ENCODE results near the gene FMN2.
"Not testable (repeated sequence)": the region's sequence is repeated elsewhere in the genome, so short reads cannot be mapped to it uniquely, and the experiment has no call there.

The FMN2 gene

DNA sequence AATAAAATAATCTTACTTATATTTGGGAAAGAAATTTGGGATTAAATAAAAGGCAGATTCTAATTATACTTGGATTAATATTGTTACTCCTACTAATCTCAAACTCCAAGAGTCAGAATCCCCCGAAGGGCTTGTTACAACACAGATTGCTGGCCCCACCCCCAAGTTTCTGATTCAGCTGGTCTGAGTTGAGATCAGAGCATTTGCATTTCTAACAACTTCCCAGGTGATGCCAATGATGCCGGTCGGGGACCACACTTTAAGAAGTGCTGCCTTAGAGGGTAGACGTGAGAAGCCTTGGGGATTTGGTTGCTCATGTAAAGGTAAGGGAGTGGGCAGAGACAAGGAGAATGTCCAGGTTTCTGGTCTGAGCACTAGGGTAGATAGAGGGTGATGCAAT lies 47.2 kb downstream of the FMN2 start:
- no peak for DNase-seq (ENCODE audit: low spot score)

- DNase-seq (ENCODE audit: low spot score): no peak
Measured at GRCh38 chr1:240139511-240139910, 47.8 kb downstream of the FMN2 start.

- DNase-seq (ENCODE audit: low spot score): no peak
Measured at GRCh38 chr1:240145120-240145519, 53.4 kb downstream of the FMN2 start.

DNA sequence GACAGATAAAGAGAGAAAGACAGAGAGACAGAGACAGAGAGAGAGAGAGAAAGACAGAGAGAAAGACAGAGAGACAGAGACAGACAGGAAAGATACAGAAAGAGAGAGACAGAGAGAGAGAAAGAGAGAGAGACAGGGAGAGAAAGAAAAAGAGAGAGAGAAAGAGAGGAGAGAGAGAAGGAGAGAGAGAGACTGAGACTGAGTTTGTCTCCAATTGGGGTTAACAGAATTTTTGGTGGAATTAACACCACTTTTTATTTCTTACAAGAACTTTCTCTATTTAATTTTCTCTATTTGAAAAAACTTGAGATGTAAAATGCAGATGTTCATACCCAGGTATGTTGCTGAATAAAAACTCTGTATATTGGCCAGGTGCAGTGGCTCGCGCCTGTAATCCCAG lies 56.6 kb downstream of the FMN2 start:
- no peak for DNase-seq (ENCODE audit: low spot score)

DNA sequence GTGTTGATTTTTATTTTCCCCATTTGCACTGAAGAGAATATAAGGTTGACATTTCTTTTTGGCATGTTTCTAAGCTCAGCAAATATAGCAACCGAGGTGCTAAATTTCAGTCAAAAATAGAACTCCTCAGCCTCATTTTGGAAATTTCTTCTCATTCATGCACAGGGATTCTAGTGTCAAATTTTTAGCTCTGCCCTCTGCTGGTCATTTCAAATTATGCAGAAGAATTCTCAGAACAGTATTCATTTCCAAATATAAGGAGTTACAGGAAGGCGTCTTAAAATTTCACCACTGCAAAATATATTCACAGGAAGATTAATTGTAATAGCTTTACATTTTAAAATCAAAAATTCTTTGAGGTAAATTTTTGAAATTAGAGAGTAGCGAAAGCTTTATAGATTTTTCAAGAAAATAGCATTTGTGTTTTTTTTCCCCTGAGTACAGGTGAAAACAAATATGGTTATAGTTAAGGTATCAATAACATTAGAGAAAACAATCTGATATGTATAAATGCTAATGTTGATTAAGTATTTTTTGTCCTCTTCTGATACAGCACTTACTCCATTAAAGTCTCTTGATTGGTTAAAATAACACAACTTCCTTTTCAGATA lies 57.9 kb downstream of the FMN2 start:
- peak; percentile 3 for DNase-seq (ENCODE audit: low spot score)

GRCh38 chr1:240151136-240151735 lies 59.6 kb downstream of the FMN2 start:
- DNase-seq (ENCODE audit: low spot score): no peak

GRCh38 chr1:240152611-240153297 lies 61.1 kb downstream of the FMN2 start:
- DNase-seq (ENCODE audit: low spot score): no peak

- DNase-seq (ENCODE audit: low spot score): no peak
Measured at GRCh38 chr1:240155605-240156004, 63.9 kb downstream of the FMN2 start.

DNA sequence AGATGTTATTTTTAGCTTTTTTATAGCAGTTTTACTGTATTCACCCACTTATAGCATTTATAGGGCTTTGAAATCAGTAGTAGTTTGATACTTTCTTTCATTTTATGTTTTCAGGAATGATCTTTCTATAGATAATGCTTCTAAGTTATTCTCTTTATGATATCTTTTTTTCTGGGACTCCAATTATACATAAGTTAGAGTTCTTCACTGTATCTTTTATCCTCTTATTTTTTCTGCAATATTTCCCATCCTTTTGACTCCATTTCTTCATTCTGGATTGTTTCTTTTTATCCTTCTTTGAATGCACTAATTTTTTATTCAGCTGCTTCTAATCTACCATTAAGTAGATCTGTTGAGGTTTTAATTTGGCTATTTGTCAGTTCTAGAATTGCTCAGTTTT lies 73.1 kb downstream of the FMN2 start:
- DNase-seq (ENCODE audit: low spot score): no peak

- DNase-seq (ENCODE audit: low spot score): no peak
Measured at GRCh38 chr1:240169188-240169587, 77.5 kb downstream of the FMN2 start.

GRCh38 chr1:240170266-240170665 lies 78.6 kb downstream of the FMN2 start:
- no peak for DNase-seq (ENCODE audit: low spot score)

DNA sequence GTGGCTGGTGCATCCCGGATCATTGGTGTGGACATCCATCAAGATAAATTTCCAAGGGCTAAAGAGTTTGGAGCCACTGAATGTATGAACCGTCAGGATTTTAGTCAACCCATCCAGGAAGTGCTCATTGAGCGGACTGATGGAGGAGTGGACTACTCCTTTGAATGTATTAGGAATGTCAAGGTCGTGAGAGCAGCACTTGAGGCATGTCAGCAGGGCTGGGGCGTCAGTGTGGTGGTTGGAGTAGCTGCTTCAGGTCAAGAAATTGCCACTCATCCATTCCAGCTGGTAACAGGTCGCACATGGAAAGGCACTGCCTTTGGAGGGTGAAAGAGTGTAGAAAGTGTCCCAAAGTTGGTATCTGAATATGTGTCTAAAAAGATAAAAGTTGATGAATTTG lies 79.1 kb downstream of the FMN2 start:
- no peak for DNase-seq (ENCODE audit: low spot score)

DNA sequence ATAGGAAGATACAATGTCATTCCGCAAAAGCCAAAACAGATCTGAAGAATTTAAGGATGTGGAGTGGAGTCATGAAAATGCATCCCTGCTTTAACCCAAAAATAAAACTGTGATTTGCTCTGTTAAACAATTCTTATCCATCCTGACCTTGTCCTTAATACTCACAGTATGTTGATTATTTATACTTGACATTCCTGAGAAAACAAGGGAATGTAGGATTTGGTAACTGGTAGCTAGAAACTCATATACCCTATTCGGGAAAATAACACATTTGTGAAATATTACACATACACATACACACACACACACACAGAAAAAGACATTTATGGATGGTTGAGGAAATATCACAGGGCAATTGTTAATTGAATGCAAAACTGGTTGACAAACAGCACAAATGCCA lies 80.2 kb downstream of the FMN2 start:
- no peak for DNase-seq (ENCODE audit: low spot score)

GRCh38 chr1:240173836-240174235 lies 82.2 kb downstream of the FMN2 start:
- DNase-seq (ENCODE audit: low spot score): no peak

DNA sequence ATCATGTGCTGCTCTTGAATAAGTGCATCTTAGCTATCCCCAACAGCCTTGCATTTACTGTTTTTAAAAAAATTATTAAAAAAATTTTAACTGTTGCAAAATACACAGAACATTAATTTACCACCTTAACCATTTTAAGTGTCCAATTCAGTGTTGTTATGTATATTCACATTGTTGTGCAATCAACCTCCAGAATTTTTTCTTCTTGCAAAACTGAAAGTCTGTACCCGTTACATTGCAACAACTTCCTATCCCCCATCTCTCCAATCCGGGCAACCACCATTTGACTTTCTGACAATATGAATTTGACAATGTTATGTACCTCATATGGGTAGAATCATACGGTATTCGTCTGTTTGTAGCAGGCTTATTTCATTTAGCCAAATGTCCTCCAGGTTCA lies 83.1 kb downstream of the FMN2 start:
- DNase-seq (ENCODE audit: low spot score): no peak

GRCh38 chr1:240178366-240178765 lies 86.7 kb downstream of the FMN2 start:
- no peak for DNase-seq (ENCODE audit: low spot score)

DNA sequence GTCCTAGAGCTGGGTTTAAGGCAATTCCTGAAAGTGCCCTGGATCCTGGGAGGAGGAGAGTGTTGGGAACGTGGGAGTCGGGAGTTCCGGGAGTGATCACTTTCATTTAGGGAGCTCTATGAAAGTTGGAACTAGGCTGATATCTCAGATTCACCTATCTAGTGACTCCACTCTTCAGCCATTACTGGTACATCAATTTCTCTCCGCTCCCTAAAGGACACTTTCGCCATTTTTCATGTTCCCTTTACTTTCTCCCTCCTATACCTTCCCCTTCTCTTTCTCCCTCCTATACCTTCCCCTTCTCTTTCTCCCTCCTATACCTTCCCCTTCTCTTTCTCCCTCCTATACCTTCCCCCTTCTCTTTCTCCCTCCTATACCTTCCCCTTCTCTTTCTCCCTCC lies 93.0 kb downstream of the FMN2 start:
- DNase-seq (ENCODE audit: low spot score): not testable (repeated sequence)

GRCh38 chr1:240188139-240188538 lies 96.5 kb downstream of the FMN2 start:
- DNase-seq (ENCODE audit: low spot score): no peak

- DNase-seq (ENCODE audit: low spot score): peak; percentile 18
Measured at GRCh38 chr1:240189386-240189989, 97.8 kb downstream of the FMN2 start.

DNA sequence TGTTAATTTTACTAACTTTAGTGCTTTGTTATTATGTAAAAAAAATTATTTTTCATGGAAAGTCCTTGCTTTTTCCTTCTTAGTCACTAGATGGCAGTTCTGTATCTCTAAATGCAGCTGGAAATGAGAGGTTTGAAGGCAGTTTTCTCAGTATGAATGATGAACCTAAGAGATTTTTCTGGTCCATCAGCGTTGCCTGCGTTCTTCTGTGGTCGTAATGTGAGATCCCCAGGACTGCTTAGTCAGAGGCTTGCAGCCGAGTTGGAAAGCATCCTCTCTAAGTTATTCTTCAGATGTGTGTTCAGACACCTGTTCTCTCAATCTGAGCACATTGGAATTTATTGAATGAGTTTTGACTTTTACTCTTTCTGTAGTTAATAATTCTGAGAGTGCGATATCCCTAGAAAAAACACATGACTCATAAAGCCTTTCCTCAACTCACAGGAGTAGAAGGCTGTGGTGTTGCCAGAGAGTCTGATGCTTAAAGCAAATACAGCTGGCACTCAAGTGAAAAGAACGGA lies 99.3 kb downstream of the FMN2 start:
- no peak for DNase-seq (ENCODE audit: low spot score)

DNA sequence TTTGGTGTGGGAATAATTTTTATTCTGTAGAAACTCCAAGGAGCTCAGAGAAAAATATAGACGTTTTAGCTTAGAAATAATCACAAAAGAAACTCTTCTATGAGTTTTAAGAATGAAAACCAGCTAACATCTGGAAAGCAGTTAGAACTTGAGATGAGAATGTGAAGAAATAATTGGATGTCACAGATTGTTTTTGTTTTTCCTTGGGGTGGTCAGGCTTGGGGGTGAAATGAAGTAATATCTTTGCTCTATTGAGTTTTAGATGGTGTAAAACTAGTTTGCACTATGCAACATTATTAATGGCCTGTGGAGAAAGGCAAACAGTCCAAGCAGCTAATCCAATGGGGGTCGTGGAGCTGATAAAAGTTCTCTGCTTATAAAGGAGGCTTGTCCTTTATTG lies 101.2 kb downstream of the FMN2 start:
- DNase-seq (ENCODE audit: low spot score): no peak

DNA sequence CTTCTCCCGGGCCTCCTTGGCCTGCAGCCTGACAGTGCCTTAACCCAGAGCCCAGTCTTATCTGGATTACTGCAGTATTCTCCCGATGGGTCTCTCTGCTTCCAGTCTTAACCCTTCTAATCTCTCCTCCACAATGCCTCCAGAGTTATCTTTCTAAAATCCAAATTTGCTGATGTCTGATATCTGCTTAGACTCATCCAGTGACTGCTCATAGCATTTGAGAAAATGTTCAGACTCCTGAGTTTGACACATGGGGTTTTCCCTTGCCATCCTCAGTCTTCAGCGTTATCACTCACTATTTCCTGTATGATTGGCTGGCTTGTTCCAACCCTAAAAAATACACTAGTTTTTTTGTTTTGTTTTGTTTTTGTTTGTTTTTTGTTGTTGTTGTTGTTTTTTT lies 102.0 kb downstream of the FMN2 start:
- no peak for DNase-seq (ENCODE audit: low spot score)

DNA sequence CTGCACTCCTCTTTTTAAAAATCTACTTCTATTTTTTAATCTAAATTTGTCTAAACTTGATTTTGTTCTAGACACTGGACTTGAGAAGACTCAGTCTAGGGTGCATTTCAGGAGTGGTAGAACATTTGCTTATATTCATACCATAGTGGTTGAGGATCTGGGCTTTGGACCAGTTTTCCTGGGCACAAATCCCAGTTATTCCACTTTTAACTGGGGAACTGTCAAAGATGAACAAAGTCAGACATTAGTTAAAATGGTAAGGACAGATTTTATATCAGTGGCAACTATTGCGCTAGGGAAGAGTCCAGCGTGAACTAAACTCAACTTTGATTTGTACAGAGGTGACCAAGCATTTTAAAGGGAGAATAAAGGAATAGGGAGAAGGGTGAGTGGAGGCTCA lies 102.4 kb downstream of the FMN2 start:
- no peak for DNase-seq (ENCODE audit: low spot score)

All from germinal center (tissue), 1 donor.